DND-41 (cell line): Measurements from ENCODE around the gene VASH1.

Experiments used
- CTCF ChIP-seq: IDR thresholded peaks from 2 replicates; pipeline ENCODE4 v1.5.1; 2012; ENCODE audit warnings: borderline replicate concordance, low read length, moderate library complexity, mild to moderate bottlenecking; ENCODE audit not compliant: poor library complexity, severe bottlenecking; ENCODE audit errors: extremely low read depth
- EZH2 ChIP-seq: IDR thresholded peaks from 3 replicates; pipeline ENCODE4 v1.6.1; 2012; ENCODE audit warnings: borderline replicate concordance, low read depth, mild to moderate bottlenecking, moderate library complexity, low read length, inconsistent platforms; ENCODE audit not compliant: severe bottlenecking

- TF ChIP-seq CTCF (no peak), EZH2 (no peak)
These were observed 41.6 kb upstream of the VASH1 start for GRCh38 chr14:76719666-76720065.
